A549 (cell line): ENCODE data around the gene TRMT10C. TPM values are rescaled to one million over a fixed set of nuclear protein-coding genes. Genes with fewer than 3 reads are reported as not detected.

Source experiments
- ATAC-seq, 2 experiments: fragments of 200-7000 bp in 1 of 2; fragments of >200 bp in 1 of 2; cut with Nextera tagmentation in 1 of 2; cut with Tn5 transposase in 1 of 2; 3 replicates each; pipeline versions ENCODE4 v1.8.0 to v1.9.1; 2018 to 2020; ENCODE audit warnings: mild to moderate bottlenecking in 1 of 2, moderate library complexity in 1 of 2
- CTCF ChIA-PET: fragments of 300-600 bp; sonication (Branson Sonifier 250); formaldehyde crosslinking; extraction: SDS; loops from one replicate; lab custom pipeline; 2021; ENCODE audit warnings: antibody characterized with exemption, inconsistent platforms; lab: Yijun Ruan, JAX
- POLR2A ChIA-PET: fragments of 350-600 bp; formaldehyde crosslinking; extraction: SDS; loops from one replicate; lab custom pipeline; 2021; ENCODE audit warnings: antibody characterized with exemption, inconsistent platforms; lab: Yijun Ruan, JAX
- DNase-seq, 2 experiments: peaks; one replicate each; pipeline versions ENCODE4 v3.0.0 to v3.0.0-alpha.2; 2011 to 2016; ENCODE audit warnings: low read depth in 1 of 2, low spot score in 1 of 2
- FAIRE-seq: peaks from 2 replicates; lab custom pipeline; 2011; peaks lifted over from hg19 to GRCh38; lab: Jason Lieb, UNC
- H3K27ac ChIP-seq, 2 experiments: fragments of >200 bp; sonication (Bioruptor Twin); formaldehyde crosslinking; 3 replicates each; pipeline ENCODE4 v1.5.1; 2016 to 2017
- H3K4me1 ChIP-seq: fragments of >200 bp; sonication (Bioruptor Twin); formaldehyde crosslinking; 3 replicates; pipeline ENCODE4 v1.6.1; 2016
- H3K4me2 ChIP-seq: fragments of >200 bp; sonication (Bioruptor Twin); formaldehyde crosslinking; 3 replicates; pipeline ENCODE4 v1.6.1; 2016
- H3K4me3 ChIP-seq: fragments of >200 bp; sonication (Bioruptor Twin); formaldehyde crosslinking; 3 replicates; pipeline ENCODE4 v1.5.1; 2016
- H3K9me3 ChIP-seq: fragments of >200 bp; sonication (Bioruptor Twin); formaldehyde crosslinking; 3 replicates; pipeline ENCODE4 v1.6.1; 2016
- ATOH8 ChIP-seq: fragments of 250-450 bp; sonication (Bioruptor Pico); IDR thresholded peaks from 2 replicates; pipeline ENCODE4 v1.5.0; 2020; ENCODE audit warnings: low read depth, mild to moderate bottlenecking, moderate library complexity
- BCL3 ChIP-seq: fragments of >200 bp; sonication (Bioruptor Twin); formaldehyde crosslinking; IDR thresholded peaks from 3 replicates; pipeline ENCODE4 v1.6.1; 2016
- CEBPB ChIP-seq, 2 experiments: fragments of >200 bp in 1 of 2; sonication (Bioruptor Twin) in 1 of 2; formaldehyde crosslinking in 1 of 2; IDR thresholded peaks; 2 replicates each; pipeline ENCODE4 v1.6.1; 2012 to 2016
- CHD2 ChIP-seq: fragments of 150-350 bp; IDR thresholded peaks from 2 replicates; pipeline ENCODE4 v1.6.1; 2014; ENCODE audit warnings: low read length; ENCODE audit not compliant: partially characterized antibody
- CTCF ChIP-seq: fragments of >200 bp; sonication (Bioruptor Twin); formaldehyde crosslinking; IDR thresholded peaks from 3 replicates; pipeline ENCODE4 v1.5.1; 2016
- EHF ChIP-seq: fragments of 250-450 bp; sonication (Bioruptor Pico); IDR thresholded peaks from 2 replicates; pipeline ENCODE4 v1.5.0; 2020; ENCODE audit warnings: mild to moderate bottlenecking
- EHMT2 ChIP-seq: fragments of 200-600 bp; sonication (generic); IDR thresholded peaks from 2 replicates; pipeline ENCODE4 v1.6.1; 2016; ENCODE audit warnings: antibody characterized with exemption, low read depth, mild to moderate bottlenecking, moderate library complexity
- ELK1 ChIP-seq: fragments of 150-350 bp; IDR thresholded peaks from 2 replicates; pipeline ENCODE4 v1.6.1; 2014; ENCODE audit warnings: low read depth, mild to moderate bottlenecking, low read length
- HEYL ChIP-seq: fragments of 250-450 bp; sonication (Bioruptor Pico); IDR thresholded peaks from 2 replicates; pipeline ENCODE4 v1.8.0; 2021; ENCODE audit warnings: mild to moderate bottlenecking, moderate library complexity
- HMGXB4 ChIP-seq: fragments of 250-450 bp; sonication (Bioruptor Pico); IDR thresholded peaks from 2 replicates; pipeline ENCODE4 v1.5.0; 2021; ENCODE audit warnings: mild to moderate bottlenecking, moderate library complexity, borderline replicate concordance
- HOXB13 ChIP-seq: fragments of 250-450 bp; sonication (Bioruptor Pico); IDR thresholded peaks from 2 replicates; pipeline ENCODE4 v1.5.0; 2020; ENCODE audit warnings: low read depth, mild to moderate bottlenecking, moderate library complexity
- KDM5A ChIP-seq: fragments of 200-600 bp; sonication (generic); IDR thresholded peaks from 2 replicates; pipeline ENCODE4 v1.6.1; 2016; ENCODE audit warnings: antibody characterized with exemption, mild to moderate bottlenecking
- MYC ChIP-seq: IDR thresholded peaks from 2 replicates; pipeline ENCODE4 v1.6.1; 2012; ENCODE audit warnings: mild to moderate bottlenecking, inconsistent platforms, low read length, improper control_type of control experiment, borderline replicate concordance
- NFE2L2 ChIP-seq: fragments of 150-350 bp; conservative IDR thresholded peaks from 2 replicates; pipeline ENCODE4 v1.6.1; 2014; ENCODE audit warnings: low read length
- PBX3 ChIP-seq: IDR thresholded peaks from 2 replicates; pipeline ENCODE4 v1.6.1; 2012
- PHF8 ChIP-seq: fragments of 200-600 bp; sonication (generic); IDR thresholded peaks from 2 replicates; pipeline ENCODE4 v1.6.1; 2016; ENCODE audit warnings: low read depth, mild to moderate bottlenecking, antibody characterized with exemption, moderate library complexity, borderline replicate concordance
- POLR2AphosphoS2 ChIP-seq: conservative IDR thresholded peaks from 2 replicates; pipeline ENCODE4 v1.6.1; 2012; ENCODE audit warnings: low read length, improper control_type of control experiment, inconsistent platforms
- RAD21 ChIP-seq, 2 experiments: fragments of >200 bp in 1 of 2; sonication (Bioruptor Twin) in 1 of 2; formaldehyde crosslinking in 1 of 2; IDR thresholded peaks in 1 of 2; conservative IDR thresholded peaks in 1 of 2; 2 replicates in 1 of 2; 3 replicates in 1 of 2; pipeline ENCODE4 v1.6.1; 2012 to 2018; ENCODE audit warnings: inconsistent platforms in 1 of 2
- RARB ChIP-seq: fragments of 250-450 bp; sonication (Bioruptor Pico); IDR thresholded peaks from 2 replicates; pipeline ENCODE4 v1.8.0; 2021; ENCODE audit warnings: mild to moderate bottlenecking, moderate library complexity
- REST ChIP-seq: fragments of 200-600 bp; sonication (generic); IDR thresholded peaks from 2 replicates; pipeline ENCODE4 v1.6.1; 2016; ENCODE audit warnings: antibody characterized with exemption, mild to moderate bottlenecking, moderate library complexity
- RFX5 ChIP-seq: fragments of 450-650 bp; IDR thresholded peaks from 2 replicates; pipeline ENCODE4 v1.7.1; 2014; ENCODE audit warnings: antibody characterized with exemption, mild to moderate bottlenecking, moderate library complexity
- RNF2 ChIP-seq: fragments of 200-600 bp; sonication (generic); IDR thresholded peaks from 2 replicates; pipeline ENCODE4 v1.6.1; 2016; ENCODE audit warnings: low read depth, mild to moderate bottlenecking, antibody characterized with exemption, moderate library complexity, borderline replicate concordance
- TFCP2L1 ChIP-seq: fragments of 250-450 bp; sonication (Bioruptor Pico); IDR thresholded peaks from 2 replicates; pipeline ENCODE4 v1.5.0; 2021; ENCODE audit warnings: mild to moderate bottlenecking
- TP53 ChIP-seq: fragments of 250-450 bp; sonication (Bioruptor Pico); IDR thresholded peaks from 2 replicates; pipeline ENCODE4 v1.5.0; 2021; ENCODE audit warnings: mild to moderate bottlenecking, moderate library complexity
- ZNF302 ChIP-seq: fragments of 250-450 bp; sonication (Bioruptor Pico); IDR thresholded peaks from 2 replicates; pipeline ENCODE4 v1.9.0; 2021; ENCODE audit warnings: inconsistent platforms, mild to moderate bottlenecking, moderate library complexity
- WGBS: methylation state at CpG from one replicate; pipeline ENCODE4 v1.1.6; 2017; ENCODE audit errors: missing lambda C conversion rate; 5-methylcytosine and 5-hydroxymethylcytosine counted together
- polyA plus RNA-seq, 4 experiments: library from polyadenylated mRNA; depleted of rRNA in 3 of 4; stranded (reverse); fragments of >200 nt; fragmentation: RNase III in 1 of 4; extraction: RNeasy Plus Mini Kit Qiagen cat#74134 plus additional on column Dnase treatment in 1 of 4; gene quantifications; 2 replicates in 3 of 4; 3 replicates in 1 of 4; pipeline ENCODE4 v1.2.3, GENCODE V29; 2011 to 2017

TRMT10C gene
- polyA plus RNA-seq, 2 of the 4 experiments (the other 2 are of a cell fraction), result 30.8 to 37.0 TPM

GRCh38 chr3:101527441-101527840, 34.2 kb upstream of the TRMT10C start:
- ChIA-PET CTCF (interaction anchor here (0.6 to 1.3 kb wide), 2 partner anchors 15 to 22 kb away, joined by 3 read pairs; no protein-coding TSS in a partner anchor), POLR2A (no interaction called here)
- Histone ChIP-seq H3K27ac (no peak overlapping the region), H3K9me3 (no peaks in the 10 kb centered on the region), H3K4me2 (no peak overlapping the region)
- ATAC-seq, result no peak
- DNase-seq, result no peak
- no peak for FAIRE-seq
- 63% methylated on average over 4 of the region's 4 CpGs for WGBS
- TF ChIP-seq PBX3 (no peak), RAD21 (conservative IDR thresholded peaks at IDR 0.05 in 1 of 2, IDR thresholded peaks at IDR 0.05 in 1 of 2) (no peak), CEBPB (IDR thresholded peaks at IDR 0.05) (no peak), ELK1 (no peak), RNF2 (no peak), EHMT2 (no peak), TP53 (no peak), NFE2L2 (no peak), BCL3 (no peak), MYC (no peak), PHF8 (no peak), RFX5 (no peak), ZNF302 (no peak), RARB (CRISPR knock-in tag) (no peak), REST (no peak)
- TF ChIP-seq, all 56 proteins: peak for 0
- H3K4me1 ChIP-seq, result no peaks in the 10 kb centered on the region
- no peak overlapping the region for H3K4me3 ChIP-seq

GRCh38 chr3:101527906-101528305, 33.8 kb upstream of the TRMT10C start:
- 0% methylated on average over 1 of the region's 1 CpG for WGBS
- ATAC-seq, result no peak
- Histone ChIP-seq H3K4me2 (no peak overlapping the region), H3K9me3 (no peaks in the 10 kb centered on the region), H3K4me3 (no peak overlapping the region), H3K27ac (no peak overlapping the region), H3K4me1 (no peaks in the 10 kb centered on the region)
- TF ChIP-seq TFCP2L1 (CRISPR knock-in tag) (no peak), HOXB13 (CRISPR knock-in tag) (no peak), EHF (CRISPR knock-in tag) (no peak), CHD2 (no peak), POLR2AphosphoS2 (no peak), NFE2L2 (no peak), ATOH8 (CRISPR knock-in tag) (no peak), HEYL (CRISPR knock-in tag) (no peak), TP53 (no peak), CTCF (no peak), KDM5A (no peak), HMGXB4 (CRISPR knock-in tag) (no peak)
- POLR2A ChIA-PET, result no interaction called here
- DNase-seq, result no peak
- no peak for FAIRE-seq
- CTCF ChIA-PET, result interaction anchor here (0.6 to 1.3 kb wide), 2 partner anchors 15 to 22 kb away, joined by 3 read pairs; no protein-coding TSS in a partner anchor
